Adrenal gland (tissue), 5 donors: ENCODE results near the gene OR8I2.

Experiments used
- POLR2A ChIP-seq, 2 donors: fragments of 450-650 bp; IDR thresholded peaks; one replicate each; pipeline ENCODE4 v1.6.1; 2017; ENCODE audit warnings: antibody characterized with exemption in 2 of 2, mild to moderate bottlenecking in 2 of 2, moderate library complexity in 1 of 2
- TF ChIP-seq, protein P1 (sequence below), 6 experiments: fragments of 450-650 bp in 4 of 6; fragments of 200-600 bp in 2 of 6; sonication (generic) in 1 of 6; IDR thresholded peaks; 1 replicate in 5 of 6; 2 replicates in 1 of 6; pipeline versions ENCODE4 v1.5.1 to v1.8.0; 2016 to 2021; ENCODE audit warnings: antibody characterized with exemption in 6 of 6, mild to moderate bottlenecking in 2 of 6, moderate library complexity in 1 of 6
- donor health status: DM: no; HTN: no; CAD: no.

DNA sequence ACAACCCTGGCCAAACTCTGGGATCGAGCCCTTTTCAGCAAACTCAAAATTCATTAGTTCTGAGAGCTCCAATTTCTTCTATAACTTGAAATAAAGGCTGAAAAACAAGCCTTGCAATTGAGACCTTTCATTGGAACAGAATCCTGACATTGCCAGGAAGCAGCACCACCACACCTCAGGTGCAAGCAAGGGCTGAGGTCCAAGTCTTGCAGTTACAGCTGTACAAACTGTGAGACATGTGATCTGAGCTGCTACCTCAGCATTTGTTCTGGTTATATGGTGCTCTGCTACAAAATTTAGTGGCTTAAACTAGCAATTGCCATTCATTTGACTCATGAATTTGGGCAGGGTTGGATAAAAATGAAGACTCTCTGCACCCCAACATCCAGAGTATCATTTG is 47.6 kb upstream of the OR8I2 start:
- TF ChIP-seq, protein P1, sequence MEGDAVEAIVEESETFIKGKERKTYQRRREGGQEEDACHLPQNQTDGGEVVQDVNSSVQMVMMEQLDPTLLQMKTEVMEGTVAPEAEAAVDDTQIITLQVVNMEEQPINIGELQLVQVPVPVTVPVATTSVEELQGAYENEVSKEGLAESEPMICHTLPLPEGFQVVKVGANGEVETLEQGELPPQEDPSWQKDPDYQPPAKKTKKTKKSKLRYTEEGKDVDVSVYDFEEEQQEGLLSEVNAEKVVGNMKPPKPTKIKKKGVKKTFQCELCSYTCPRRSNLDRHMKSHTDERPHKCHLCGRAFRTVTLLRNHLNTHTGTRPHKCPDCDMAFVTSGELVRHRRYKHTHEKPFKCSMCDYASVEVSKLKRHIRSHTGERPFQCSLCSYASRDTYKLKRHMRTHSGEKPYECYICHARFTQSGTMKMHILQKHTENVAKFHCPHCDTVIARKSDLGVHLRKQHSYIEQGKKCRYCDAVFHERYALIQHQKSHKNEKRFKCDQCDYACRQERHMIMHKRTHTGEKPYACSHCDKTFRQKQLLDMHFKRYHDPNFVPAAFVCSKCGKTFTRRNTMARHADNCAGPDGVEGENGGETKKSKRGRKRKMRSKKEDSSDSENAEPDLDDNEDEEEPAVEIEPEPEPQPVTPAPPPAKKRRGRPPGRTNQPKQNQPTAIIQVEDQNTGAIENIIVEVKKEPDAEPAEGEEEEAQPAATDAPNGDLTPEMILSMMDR (IDR thresholded peaks at IDR 0.05): no peak
- TF ChIP-seq POLR2A (IDR thresholded peaks at IDR 0.05): no peak
